Panc1 (cell line): ENCODE measurements around the gene PRLR. TPM values are rescaled to one million over a fixed set of nuclear protein-coding genes. Genes with fewer than 3 reads are reported as not detected.

Experiments
- ATAC-seq: fragments of 200-7000 bp; cut with Tn5 transposase; 2 replicates; pipeline ENCODE4 v1.9.1; 2020; ENCODE audit warnings: mild to moderate bottlenecking, moderate library complexity
- BruUV-seq: library from RNA; stranded (reverse); fragments of 400-500 nt; replicated peaks from 2 replicates; lab custom pipeline; 2021; lab: Mats Ljungman, UMichigan
- CTCF ChIA-PET: fragments of 300-600 bp; sonication (Branson Sonifier 250); formaldehyde crosslinking; loops from one replicate; lab custom pipeline; 2022; ENCODE audit warnings: antibody characterized with exemption; lab: Charles Lee
- POLR2A ChIA-PET: fragments of 300-600 bp; sonication (Branson Sonifier 250); formaldehyde crosslinking; loops from one replicate; lab custom pipeline; 2022; ENCODE audit warnings: antibody characterized with exemption; lab: Charles Lee
- DNase-seq: peaks from one replicate; pipeline ENCODE4 v3.0.0-alpha.2; 2010; ENCODE audit warnings: low read depth, low spot score
- H3K27ac ChIP-seq: 2 replicates; pipeline ENCODE4 v1.5.1; 2011; ENCODE audit warnings: mild to moderate bottlenecking, low read length, inconsistent platforms
- H3K27me3 ChIP-seq: fragments of 200-500 bp; sonication (Bioruptor generic); 2 replicates; pipeline ENCODE4 v1.6.0; 2014; ENCODE audit warnings: low read length, inconsistent platforms; ENCODE audit not compliant: control insufficient read depth, insufficient read depth
- H3K36me3 ChIP-seq: fragments of 200-500 bp; sonication (Bioruptor generic); 2 replicates; pipeline ENCODE4 v1.5.1; 2014; ENCODE audit warnings: inconsistent platforms, mild to moderate bottlenecking, low read length, moderate library complexity; ENCODE audit not compliant: control insufficient read depth, insufficient read depth
- H3K4me1 ChIP-seq: 2 replicates; pipeline ENCODE4 v1.5.1; 2011; ENCODE audit warnings: inconsistent platforms, mild to moderate bottlenecking, low read length, moderate library complexity; ENCODE audit not compliant: control insufficient read depth, insufficient read depth
- H3K4me3 ChIP-seq, 2 experiments: 2 replicates each; pipeline ENCODE4 v1.5.1; 2011 to 2012; ENCODE audit warnings: low read depth in 2 of 2, low read length in 2 of 2, mild to moderate bottlenecking in 2 of 2, inconsistent platforms in 1 of 2, moderate library complexity in 1 of 2
- H3K9me3 ChIP-seq: fragments of 200-500 bp; sonication (Bioruptor generic); 2 replicates; pipeline ENCODE4 v1.5.1; 2014; ENCODE audit warnings: low read depth, mild to moderate bottlenecking, inconsistent platforms, low read length, moderate library complexity; ENCODE audit not compliant: control insufficient read depth, insufficient read depth
- CTCF ChIP-seq: fragments of 450-650 bp; IDR thresholded peaks from 2 replicates; pipeline ENCODE4 v1.5.1; 2017; ENCODE audit warnings: mild to moderate bottlenecking
- POLR2AphosphoS5 ChIP-seq: IDR thresholded peaks from 2 replicates; pipeline ENCODE4 v1.6.1; 2012; ENCODE audit warnings: mild to moderate bottlenecking, low read depth, low read length, moderate library complexity
- SIN3A ChIP-seq: IDR thresholded peaks from 2 replicates; pipeline ENCODE4 v1.6.1; 2012; ENCODE audit warnings: low read depth, mild to moderate bottlenecking, low read length, moderate library complexity, borderline replicate concordance; ENCODE audit not compliant: insufficient read depth
- TCF7L2 ChIP-seq: IDR thresholded peaks from 2 replicates; pipeline ENCODE4 v1.6.1; 2011; ENCODE audit warnings: mild to moderate bottlenecking, low read depth, low read length, inconsistent platforms
- in situ Hi-C: cut with HindIII; loops from 2 replicates; pipeline ENCODE4 v1.10.0; 2016; ENCODE audit warnings: low sequenced_read_pairs, low pct_unique_long_range_greater_than_20kb
- intact Hi-C: fragments of 100-400 bp; cut with micrococcal nuclease; formaldehyde crosslinking; loops from one replicate; pipeline ENCODE4 v1.10.0; 2022; ENCODE audit not compliant: unreplicated experiment
- total RNA-seq: library from RNA; stranded (reverse); gene quantifications from one replicate; pipeline ENCODE4 v1.2.1, GENCODE V29; 2021; ENCODE audit not compliant: unreplicated experiment
- TF ChIP-seq, protein P1 (sequence below), 2 experiments: IDR thresholded peaks; 2 replicates each; pipeline ENCODE4 v1.6.1; 2011 to 2012; ENCODE audit warnings: low read depth in 2 of 2, control low read depth in 1 of 2, low read length in 1 of 2, mild to moderate bottlenecking in 1 of 2, moderate library complexity in 1 of 2; ENCODE audit not compliant: insufficient read depth in 1 of 2

The PRLR gene
- total RNA-seq, 1 experiment from 2014 or later, result 0.46 TPM

- ATAC-seq, result no peak
- Histone ChIP-seq H3K9me3 (no peaks in the 10 kb centered on the region), H3K27ac (no peak overlapping the region), H3K36me3 (no peaks in the 10 kb centered on the region), H3K27me3 (no peaks in the 10 kb centered on the region), H3K4me1 (no peaks in the 10 kb centered on the region), H3K4me3 (no peak overlapping the region)
- ChIA-PET CTCF (no interaction called here), POLR2A (no interaction called here)
- no peak for DNase-seq
- BruUV-seq, result no TSS peak
- intact Hi-C loops, result no loop called here
- in situ Hi-C loops, result no loop called here
- TF ChIP-seq SIN3A (no peak), POLR2AphosphoS5 (no peak), CTCF (no peak), TCF7L2 (no peak)
- TF ChIP-seq, protein P1, sequence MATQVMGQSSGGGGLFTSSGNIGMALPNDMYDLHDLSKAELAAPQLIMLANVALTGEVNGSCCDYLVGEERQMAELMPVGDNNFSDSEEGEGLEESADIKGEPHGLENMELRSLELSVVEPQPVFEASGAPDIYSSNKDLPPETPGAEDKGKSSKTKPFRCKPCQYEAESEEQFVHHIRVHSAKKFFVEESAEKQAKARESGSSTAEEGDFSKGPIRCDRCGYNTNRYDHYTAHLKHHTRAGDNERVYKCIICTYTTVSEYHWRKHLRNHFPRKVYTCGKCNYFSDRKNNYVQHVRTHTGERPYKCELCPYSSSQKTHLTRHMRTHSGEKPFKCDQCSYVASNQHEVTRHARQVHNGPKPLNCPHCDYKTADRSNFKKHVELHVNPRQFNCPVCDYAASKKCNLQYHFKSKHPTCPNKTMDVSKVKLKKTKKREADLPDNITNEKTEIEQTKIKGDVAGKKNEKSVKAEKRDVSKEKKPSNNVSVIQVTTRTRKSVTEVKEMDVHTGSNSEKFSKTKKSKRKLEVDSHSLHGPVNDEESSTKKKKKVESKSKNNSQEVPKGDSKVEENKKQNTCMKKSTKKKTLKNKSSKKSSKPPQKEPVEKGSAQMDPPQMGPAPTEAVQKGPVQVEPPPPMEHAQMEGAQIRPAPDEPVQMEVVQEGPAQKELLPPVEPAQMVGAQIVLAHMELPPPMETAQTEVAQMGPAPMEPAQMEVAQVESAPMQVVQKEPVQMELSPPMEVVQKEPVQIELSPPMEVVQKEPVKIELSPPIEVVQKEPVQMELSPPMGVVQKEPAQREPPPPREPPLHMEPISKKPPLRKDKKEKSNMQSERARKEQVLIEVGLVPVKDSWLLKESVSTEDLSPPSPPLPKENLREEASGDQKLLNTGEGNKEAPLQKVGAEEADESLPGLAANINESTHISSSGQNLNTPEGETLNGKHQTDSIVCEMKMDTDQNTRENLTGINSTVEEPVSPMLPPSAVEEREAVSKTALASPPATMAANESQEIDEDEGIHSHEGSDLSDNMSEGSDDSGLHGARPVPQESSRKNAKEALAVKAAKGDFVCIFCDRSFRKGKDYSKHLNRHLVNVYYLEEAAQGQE (IDR thresholded peaks at IDR 0.05; ENCODE audit: insufficient read depth in 1 of 2, low read depth in 2 of 2, low read length in 1 of 2), result no peak
Measured at GRCh38 chr5:35220967-35221366, 9.3 kb downstream of the PRLR start.

GRCh38 chr5:35218981-35219380 is 11.3 kb downstream of the PRLR start:
- intact Hi-C loops (no loop called here), in situ Hi-C loops (no loop called here)

More at GRCh38 chr5:35218981-35219380, 11.3 kb downstream of the PRLR start:
- Histone ChIP-seq H3K4me3 (no peak overlapping the region), H3K36me3 (no peaks in the 10 kb centered on the region), H3K4me1 (no peaks in the 10 kb centered on the region), H3K9me3 (no peaks in the 10 kb centered on the region), H3K27me3 (no peaks in the 10 kb centered on the region), H3K27ac (no peak overlapping the region)
- DNase-seq (no peak), ATAC-seq (no peak)
- no TSS peak for BruUV-seq
- ChIA-PET CTCF (no interaction called here), POLR2A (no interaction called here)
- TF ChIP-seq POLR2AphosphoS5, result no peak
- no peak for TF ChIP-seq SIN3A
- TF ChIP-seq, protein P1 (IDR thresholded peaks at IDR 0.05; ENCODE audit: insufficient read depth in 1 of 2, low read depth in 2 of 2, low read length in 1 of 2), result no peak
- no peak for TF ChIP-seq TCF7L2
- TF ChIP-seq CTCF, result no peak
